GM19025 (cell line): Measurements from ENCODE around the gene ARRDC2.
"Not testable (repeated sequence)": the region's sequence is repeated elsewhere in the genome, so short reads cannot be mapped to it uniquely, and the experiment has no call there.

Source experiments
- ATAC-seq: cut with Tn5 transposase; IDR thresholded peaks from one replicate; pipeline ENCODE4 v1.9.1; 2021; ENCODE audit warnings: mild to moderate bottlenecking, low read depth, moderate library complexity; ENCODE audit not compliant: unreplicated experiment

The ARRDC2 gene

GRCh38 chr19:18007917-18008673 lies at the start of gene ARRDC2:
ARRDC2 (plus strand) TSS chr19:18008170; CDS start chr19:18008311, 141 bp downstream.
- no peak for ATAC-seq

- ATAC-seq = no peak
These were observed 43.9 kb upstream of the ARRDC2 start for GRCh38 chr19:17963936-17964691.

DNA sequence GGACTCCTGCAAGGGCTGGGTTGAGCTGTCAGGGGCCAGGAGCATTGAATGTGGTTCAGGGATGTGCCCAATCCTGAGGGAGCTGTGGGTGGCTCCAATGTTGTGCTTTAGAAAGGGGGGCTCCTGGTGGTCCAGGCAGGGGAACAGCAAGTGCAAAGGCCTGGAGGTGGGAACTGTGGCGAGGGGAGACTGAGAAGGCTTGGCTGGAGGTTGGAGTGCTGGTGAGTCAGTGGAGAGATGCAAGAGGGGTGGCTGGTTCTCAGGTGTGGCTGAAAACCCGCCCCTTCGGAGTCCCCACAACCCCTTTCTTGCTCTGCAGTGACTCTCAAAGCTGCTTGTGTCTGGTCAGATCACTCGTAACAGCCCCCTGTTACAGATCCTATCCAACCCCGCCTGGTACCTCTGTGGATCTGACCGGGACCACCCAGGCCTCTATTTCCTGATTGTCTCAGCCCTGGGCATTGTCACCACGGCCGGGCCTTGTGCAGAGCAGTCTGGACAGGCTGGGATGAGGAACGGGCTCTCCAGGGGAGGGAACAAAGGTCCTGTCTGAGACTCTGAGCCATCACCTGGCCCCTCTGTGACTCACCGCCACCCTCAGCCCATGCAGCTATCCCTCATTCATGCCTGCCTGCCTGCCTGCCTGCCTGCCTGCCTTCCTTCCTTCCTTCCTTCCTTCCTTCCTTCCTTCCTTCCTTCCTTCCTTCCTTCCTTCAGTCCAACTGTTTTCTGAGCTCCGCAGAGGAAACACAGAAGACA lies 42.4 kb upstream of the ARRDC2 start:
- ATAC-seq = no peak

DNA sequence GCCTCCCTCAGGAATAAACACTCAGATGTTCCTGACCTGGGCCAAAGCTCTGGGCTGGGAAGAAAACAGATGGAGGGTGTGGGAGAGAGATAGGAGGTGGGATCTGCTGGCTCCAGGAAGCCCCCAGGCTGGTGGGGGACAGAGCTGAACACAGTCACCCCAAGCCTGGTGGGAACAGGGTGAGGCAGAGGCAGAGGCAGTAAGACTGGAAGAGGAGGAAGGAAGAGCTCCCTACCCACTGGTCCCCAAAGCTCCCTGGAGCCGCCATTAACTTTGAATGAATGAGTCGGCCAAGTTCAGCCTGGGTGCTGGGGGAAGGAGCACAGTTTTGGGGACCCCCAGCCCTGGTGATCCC lies 41.9 kb upstream of the ARRDC2 start:
- ATAC-seq = no peak

DNA sequence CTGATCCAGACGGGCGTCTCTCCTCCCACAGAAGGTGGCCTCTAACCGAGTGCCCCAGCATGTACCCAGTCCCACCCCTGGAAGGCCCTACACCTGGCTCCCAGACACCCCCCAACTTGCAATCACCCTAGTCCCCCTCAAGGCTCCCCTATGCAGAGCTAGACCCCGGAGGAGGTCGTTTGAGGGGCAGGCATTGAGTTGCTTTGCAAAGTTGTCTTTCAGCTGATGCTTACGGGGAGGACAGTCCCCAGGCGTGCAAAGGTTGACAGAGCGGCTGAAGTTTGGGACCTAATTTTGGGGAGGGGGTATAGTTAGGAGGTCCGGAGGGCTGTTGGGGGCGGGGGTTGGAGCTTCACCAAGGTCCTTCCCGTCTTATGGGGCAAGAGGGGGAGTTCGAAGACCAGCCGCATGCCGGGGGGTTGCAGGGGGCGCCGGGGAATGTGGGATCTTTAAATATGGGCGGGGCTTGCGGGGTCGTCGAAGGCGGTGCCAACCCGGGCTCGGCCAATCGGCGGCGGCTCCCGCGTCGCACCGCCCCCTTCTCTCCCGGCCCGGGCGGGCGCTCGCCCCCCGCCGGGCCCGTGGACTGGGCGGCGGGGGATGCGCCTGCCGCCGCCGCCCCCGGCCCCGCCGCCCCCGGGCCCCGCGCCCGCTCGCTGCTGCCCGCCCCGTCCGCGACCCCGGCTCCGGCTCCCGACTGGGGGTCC lies 41.3 kb upstream of the ARRDC2 start, which contains the start of gene KCNN1:
Gene KCNN1 (plus strand): TSS at position 558 of the 707 bp plus-strand sequence. CDS start 6,782 bp downstream, outside the sequence.
- ATAC-seq = no peak

DNA sequence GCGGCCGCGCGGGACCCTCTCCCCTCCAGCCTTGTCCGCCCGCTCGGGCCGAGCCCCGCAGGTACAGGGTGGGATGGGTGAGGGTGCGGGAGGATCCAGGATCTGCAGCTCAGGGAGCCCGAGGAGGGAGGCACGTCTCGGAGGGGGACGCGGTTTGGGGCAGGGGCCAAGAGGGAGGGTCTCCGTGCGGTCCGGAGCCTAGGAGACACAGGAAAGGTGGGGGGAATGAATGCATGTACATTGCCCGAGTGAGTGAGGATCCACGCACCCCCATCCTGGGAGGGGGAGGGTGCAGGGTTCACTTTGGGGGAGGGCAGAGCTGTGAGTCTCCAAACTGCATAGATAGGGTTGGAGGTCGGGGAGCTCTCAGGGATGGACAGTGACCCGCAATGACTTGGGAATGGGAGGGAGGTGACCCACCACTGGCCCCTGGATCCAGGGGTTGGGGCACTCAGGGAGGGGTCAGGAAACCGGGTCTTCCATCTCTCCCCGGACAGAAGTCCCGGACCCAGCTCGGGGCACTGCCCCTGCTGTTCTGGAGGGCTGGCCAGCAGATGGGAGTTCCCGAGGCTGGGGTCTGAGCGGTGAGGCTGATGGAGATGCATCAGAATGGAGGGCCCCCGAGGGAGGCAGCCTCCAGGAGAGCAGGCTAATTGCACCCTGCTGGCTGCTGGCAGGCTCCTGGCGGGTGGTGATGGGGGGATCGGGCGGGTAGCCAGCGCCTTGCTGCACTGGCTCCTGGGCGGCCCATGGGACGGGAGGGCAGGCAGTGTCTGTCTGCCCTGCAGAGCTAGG lies 40.5 kb upstream of the ARRDC2 start:
- no peak for ATAC-seq

- no peak for ATAC-seq
These were observed 39.6 kb upstream of the ARRDC2 start for GRCh38 chr19:17968362-17968761.

DNA sequence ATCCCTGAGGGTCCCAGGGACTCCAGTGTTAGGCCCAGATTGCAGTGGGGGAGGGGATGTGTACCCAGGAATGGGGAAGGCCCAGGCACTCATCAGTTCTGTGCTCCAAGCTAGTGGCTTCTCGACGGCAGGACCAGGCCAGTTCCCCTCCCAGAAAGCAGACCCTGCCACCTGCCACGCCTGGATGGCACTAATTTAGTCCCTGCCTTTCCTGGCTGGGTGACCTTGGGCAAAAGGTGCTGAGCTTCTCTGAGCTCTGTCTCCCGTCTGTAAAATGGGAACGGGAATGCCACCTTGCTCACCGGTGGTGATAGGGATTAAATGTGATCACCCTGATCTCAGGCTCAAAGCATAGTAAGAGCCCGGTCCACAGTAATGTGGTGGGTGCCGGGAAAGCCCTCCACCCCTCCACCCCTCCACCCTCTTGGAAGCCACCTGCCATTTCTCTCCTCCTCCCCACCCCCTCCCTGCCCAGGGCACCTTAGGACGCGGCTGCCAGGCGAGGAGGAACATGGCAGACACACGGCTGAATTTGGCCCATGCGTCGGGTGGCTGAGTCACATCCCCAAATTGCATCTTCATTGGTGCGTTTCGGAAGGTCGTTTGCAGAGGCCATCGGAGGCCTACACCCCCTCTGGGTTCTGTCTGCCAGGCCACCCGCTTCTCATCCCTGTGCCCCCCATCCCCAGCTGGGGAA lies 38.7 kb upstream of the ARRDC2 start:
- ATAC-seq = no peak

GRCh38 chr19:17972230-17972629 lies 35.7 kb upstream of the ARRDC2 start:
- ATAC-seq = no peak

DNA sequence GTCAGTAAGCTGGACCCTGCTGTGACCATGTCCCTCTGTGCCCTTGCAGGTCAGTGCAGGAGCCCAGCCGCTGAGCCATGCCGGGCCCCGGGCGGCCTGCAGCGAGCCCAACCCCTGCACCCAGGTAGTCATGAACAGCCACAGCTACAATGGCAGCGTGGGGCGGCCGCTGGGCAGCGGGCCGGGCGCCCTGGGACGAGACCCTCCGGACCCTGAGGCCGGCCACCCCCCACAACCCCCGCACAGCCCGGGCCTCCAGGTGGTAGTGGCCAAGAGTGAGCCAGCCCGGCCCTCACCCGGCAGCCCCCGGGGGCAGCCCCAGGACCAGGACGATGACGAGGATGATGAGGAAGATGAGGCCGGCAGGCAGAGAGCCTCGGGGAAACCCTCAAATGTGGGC lies 34.2 kb upstream of the ARRDC2 start:
- ATAC-seq = no peak

GRCh38 chr19:17974551-17974950 lies 33.4 kb upstream of the ARRDC2 start:
- no peak for ATAC-seq

- ATAC-seq = no peak
These were observed 32.9 kb upstream of the ARRDC2 start for GRCh38 chr19:17975032-17975431.

DNA sequence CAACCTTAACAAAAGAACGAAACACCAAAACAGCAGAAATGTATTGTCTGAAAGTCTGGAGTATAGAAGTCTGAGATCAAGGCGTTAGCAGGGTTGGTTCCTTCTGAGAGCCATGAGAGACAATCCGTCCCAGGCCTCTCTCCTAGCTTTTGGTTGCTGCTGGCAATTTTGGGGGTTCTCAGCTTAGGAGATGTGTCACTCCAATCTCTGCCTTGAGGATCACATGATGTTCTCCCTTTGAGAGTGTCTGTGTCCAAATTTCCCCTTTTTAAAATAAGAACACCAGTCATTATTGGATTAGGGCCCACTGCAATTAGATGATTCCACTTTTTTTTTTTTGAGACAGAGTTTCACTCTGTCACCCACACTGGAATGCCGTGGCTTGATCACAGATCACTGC lies 30.9 kb upstream of the ARRDC2 start:
- ATAC-seq = no peak

- ATAC-seq = no peak
These were observed 30.5 kb upstream of the ARRDC2 start for GRCh38 chr19:17977488-17977887.

GRCh38 chr19:17981611-17982010 lies 26.4 kb upstream of the ARRDC2 start:
- no peak for ATAC-seq

GRCh38 chr19:17982430-17982829 lies 25.5 kb upstream of the ARRDC2 start:
- no peak for ATAC-seq

DNA sequence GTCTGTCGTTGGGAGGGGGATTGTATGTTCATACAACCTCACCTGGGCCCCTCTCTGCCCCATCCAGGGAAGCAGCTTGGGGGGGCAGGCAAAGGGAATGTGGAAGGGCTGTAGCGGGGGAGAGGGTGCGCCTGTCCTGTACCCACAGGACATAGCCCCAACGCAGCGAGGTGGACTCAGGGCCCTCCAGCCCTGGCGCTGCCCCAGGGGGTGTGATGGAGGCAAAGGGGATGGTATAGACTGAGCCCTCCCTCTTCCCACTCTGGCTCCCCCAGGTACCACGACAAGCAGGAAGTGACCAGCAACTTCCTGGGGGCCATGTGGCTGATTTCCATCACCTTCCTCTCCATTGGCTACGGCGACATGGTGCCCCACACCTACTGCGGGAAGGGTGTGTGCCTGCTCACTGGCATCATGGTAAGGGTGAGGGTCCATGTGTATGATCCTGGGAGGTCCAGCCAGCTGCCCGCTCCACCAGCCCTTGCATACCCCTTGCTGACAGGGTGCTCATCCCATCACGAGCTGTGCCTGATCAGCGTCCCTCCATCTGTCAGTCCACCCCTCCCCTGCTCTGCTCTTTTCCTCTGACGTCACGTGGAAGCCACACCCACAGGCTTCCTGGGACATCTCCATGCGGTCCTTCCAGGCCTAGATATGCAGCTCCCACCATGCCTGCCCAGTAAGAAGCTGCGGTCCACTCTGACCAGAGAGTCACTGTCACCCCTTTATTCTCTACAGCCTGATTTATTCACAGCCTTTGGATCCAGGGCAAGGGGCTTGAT lies 22.7 kb upstream of the ARRDC2 start:
- ATAC-seq = no peak

DNA sequence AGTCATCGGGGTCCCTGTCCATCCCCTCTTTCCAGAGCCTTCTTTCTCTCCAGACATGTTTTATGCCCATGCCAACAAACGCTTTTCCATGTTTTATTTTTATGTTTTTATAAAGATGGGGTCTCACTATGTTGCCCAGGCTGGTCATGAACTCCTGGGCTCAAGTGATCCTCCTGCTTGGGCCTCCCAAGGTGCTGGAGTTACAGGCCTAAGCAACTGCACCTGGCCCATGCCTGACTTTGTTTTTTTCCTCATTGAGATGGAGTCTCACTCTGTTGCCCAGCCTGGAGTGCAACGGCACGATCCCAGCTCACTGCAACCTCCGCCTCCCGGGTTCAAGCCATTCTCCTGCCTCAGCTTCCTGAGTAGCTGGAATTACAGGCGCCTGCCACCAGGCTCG lies 21.4 kb upstream of the ARRDC2 start:
- not testable (repeated sequence) for ATAC-seq
